RPMI8226 (cell line): Measurements from ENCODE around the gene FBRSL1.
"Not testable (repeated sequence)": the region's sequence is repeated elsewhere in the genome, so short reads cannot be mapped to it uniquely, and the experiment has no call there.

Experiments
- DNase-seq: peaks from one replicate; pipeline ENCODE4 v3.0.0-alpha.2; 2015

FBRSL1 gene

DNA sequence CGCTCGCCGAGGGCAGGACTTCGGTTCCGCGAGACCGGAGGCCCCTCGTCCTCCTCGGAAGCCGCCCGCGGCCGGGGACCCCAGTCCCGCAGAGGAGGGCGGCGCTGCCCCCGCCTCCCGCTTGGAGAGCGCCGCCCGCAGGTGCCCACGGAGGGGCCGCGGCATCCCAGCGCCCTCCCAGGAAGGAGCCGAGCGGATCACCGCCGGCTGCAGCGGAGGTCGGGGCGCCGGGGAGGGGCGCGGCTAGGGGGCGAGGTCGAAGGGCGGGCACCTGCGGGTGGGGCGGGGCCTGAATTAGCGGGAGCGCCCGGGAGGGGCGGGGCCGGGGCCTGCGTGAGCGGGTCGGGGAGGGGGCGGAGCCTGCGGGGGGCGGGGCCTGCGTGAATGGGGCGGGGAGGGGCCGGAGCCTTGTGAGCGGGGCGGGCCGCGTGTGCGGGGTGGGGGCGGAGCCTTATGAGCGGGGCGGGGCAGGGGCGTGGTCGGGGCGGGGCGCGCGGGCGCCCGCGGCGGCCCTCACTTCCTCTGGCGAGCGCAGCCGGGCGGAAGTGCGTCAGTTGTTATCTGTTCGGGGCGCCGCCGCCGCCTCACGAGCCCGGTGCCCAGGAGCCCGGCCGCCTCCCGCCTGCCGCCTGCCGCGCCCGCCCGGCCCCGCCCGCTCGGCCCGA is at the start of gene FBRSL1:
Gene FBRSL1 (plus strand): TSS at position 550 of the 665 bp plus-strand sequence.
- peak; percentile 85 for DNase-seq

- DNase-seq = not testable (repeated sequence)
Measured at GRCh38 chr12:132440420-132440819, 49.5 kb upstream of the FBRSL1 start.

DNA sequence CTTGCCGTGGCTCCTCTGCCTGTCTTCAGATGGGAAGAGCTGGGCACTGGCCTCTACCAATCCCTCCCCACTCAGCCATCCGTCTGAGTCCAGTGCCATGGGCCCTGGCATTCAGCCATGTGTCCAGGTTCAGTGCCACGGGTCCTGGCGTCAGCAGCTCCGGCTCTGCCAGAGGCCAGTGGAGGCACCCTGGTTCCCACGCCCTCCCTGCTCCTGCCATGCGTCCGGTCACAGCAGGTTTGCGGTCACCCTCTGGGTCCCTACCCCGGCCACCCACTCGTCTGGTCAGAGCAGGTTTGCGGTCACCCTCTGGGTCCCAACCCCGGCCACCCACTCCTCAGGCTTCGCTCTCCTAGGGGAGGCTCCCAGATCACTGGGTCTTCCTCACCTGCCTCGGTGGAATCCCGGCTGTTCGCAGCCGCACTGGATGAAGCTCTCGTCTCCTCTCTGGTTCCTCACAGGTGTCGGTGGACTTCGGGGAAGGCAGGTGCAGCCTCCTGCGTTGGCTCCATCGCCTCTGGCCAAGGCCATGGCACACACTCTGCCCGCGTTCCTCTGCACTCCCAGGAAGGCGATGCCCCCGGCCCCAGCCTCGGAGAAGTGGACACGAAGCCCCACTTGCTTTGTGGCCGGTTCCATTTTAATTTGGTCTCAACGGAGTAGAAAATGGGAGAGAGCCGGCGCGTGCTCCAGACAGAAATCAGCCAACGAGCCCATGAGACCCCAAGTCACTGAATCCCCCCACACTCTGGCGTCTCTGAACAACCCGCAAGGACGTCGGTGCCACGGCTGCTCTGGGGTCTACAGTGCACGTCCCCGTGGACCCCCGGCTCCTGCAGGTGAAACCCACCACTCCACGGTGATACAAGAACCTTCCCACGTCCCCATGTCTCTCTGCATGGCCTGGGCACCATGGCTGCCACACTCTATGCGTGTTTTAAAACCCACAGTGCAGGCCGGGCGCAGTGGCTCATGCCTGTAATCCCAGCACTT is 47.8 kb upstream of the FBRSL1 start:
- DNase-seq = no peak

DNA sequence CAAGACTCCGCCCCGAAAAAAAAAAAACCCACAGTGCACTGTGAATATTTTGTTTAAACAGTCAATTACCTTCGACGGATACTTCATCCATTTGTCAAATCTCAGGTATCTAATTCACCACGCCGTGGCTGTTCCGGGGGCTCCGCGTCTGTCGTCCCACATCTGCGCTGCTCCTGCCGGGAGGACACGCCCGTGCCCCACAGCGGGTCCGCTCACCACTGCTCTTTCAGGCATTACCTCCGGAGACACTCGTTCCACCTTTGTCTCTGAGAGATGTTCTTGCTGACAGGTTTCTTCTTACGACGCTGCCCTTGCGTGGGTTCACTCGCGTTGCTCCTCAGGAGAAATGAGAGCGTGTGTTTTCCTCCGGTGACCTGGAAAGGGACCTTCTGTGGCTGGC is 46.9 kb upstream of the FBRSL1 start:
- no peak for DNase-seq

DNA sequence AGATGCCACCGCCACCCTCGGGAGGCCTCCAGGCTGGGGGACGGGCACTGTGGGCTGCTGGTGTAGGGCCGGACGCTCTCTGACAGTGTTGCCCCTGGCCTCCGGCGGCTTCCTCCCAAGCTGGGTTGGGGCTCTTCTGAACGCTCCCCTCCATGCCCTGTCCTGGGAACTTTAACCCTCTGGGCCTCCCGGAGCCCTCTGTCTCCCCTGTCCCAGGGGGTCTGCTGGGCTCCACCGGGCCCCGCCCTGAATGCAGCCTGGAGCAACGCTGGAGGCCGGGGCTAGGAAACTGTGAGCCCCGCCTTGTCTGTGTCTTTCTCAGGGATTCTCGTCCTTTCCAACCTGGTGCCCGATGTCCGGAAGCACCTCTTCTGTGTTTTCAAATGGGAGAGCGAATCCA is 45.7 kb upstream of the FBRSL1 start:
- DNase-seq = no peak

- peak; percentile 20 for DNase-seq
Measured at GRCh38 chr12:132444957-132445883, 44.7 kb upstream of the FBRSL1 start.

- DNase-seq = no peak
Measured at GRCh38 chr12:132445884-132446632, 43.9 kb upstream of the FBRSL1 start.

DNA sequence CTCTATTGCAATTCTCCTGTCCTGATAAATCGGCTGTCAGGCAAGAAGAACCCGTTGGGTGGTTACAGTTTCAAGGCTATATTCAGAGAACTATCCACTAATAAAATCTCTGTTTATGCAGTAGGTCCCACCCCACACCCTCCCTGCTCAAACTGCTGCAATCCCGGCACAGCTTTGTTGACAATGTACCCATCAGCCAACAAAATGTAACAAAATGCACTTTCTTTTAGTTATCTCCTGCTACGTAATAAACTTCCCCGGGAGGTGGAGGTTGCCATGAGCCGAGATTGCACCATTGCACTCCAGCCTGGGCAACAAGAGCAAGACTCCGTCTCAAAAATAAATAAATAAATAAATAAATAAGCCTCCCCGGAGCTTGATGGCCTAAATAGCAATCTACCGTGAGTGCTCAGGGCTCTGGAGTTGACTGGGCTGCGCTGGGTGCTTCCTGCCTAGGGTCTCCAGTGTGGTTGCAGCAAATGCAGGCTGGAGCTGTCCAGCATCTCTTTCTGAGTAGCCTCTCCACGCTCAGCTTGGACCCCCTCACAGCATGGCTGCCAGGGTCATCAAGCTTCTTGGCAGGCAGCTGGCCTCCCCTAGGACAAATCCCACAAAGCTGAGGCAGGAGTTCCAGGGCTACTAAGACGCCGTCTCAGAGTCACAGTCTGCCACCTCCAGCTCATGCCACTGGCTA is 43.2 kb upstream of the FBRSL1 start:
- no peak for DNase-seq

- no peak for DNase-seq
Measured at GRCh38 chr12:132447327-132447720, 42.6 kb upstream of the FBRSL1 start.

DNA sequence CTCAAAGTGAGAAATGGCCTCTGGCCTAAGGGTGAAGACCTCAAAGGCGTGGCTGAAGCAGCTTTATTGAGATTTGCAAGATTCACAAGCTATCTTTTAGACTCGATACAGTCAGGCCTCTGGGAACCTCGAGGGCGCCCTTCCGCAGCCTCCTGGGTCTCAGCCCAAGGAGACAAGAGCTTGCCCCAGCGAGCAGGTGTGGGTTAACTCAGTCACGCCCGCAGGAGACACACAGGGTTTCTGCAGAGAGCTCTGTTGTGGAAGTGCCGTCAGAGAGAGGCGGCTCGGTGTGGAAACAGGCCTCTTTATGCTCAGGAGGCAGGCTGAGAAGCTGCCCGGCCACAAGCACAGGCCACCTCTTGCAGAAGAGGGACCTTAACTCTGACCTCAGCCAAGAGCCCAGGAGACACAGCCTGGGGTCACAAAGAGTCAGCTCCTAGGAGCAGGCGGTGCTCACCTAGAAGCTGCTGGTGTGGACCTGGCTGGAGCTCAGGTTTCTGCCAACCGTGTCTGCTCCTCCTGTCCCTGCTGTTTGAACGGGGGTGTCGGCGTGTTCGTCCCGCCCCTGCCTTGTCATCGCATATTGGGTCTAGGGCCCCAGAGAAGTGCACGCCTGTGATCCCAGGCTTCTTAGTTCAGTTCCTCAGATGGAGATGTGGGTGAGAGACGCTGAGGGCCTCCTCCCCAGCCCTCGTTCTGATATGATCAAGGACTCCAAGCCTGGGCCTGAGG is 42.1 kb upstream of the FBRSL1 start:
- DNase-seq = peak; percentile 1

DNA sequence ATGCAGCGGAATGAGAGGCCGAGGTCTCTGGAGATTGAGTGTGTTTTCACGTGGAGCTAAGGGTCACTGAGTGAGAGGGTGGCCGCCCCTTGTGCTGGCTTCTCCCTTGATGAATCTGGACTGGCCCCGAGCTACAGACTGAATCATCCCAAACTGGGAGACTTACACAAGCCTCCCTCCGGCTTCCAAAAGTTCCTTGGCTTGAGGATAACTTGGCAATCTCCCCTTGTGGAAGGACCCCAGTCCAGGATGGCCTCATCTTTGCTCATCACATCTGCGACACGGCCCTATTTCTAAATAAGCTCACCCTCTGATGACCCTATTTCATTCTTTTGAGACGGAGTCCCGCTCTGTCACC is 41.5 kb upstream of the FBRSL1 start:
- no peak for DNase-seq

DNA sequence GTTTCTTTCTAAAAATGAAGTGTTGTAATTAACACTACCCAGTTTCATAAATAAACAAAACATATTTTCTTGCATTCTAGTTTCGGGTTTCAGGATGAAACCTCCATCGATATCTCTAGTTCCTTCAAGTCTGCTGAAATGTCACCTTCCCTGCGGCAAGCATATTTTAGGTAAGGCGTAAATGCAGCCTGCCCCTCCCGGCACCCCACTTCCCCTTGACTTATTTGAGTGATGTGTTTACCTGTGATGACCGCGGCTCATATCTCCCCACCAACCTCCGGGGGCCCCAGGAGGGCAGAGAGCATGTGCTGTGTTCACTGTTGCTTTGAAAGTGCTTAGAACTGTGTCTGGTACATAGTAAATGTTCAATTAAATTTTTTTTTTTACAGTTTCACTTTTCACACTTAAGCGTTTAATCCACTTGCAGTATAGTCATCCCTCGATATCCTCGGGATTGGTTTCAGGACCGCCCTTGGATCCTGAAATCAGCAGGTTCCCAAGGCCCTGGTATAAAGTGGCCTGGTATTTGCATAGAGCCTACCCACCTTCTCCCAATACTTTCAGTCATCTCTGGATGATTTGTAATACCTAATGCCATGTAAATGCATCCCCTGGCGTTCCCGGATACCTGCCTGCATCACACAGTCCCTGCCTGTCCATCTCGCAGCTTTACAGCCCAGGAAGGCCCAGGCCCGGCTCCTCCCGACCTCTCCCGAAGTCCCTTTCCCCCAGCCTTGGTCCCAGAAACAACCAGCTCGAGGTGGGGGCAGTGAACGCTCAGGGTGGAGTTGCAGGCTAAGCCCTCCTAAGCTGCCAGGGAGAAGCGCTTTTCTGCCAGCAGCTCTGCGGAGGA is 40.2 kb upstream of the FBRSL1 start:
- peak; percentile 55 for DNase-seq

DNA sequence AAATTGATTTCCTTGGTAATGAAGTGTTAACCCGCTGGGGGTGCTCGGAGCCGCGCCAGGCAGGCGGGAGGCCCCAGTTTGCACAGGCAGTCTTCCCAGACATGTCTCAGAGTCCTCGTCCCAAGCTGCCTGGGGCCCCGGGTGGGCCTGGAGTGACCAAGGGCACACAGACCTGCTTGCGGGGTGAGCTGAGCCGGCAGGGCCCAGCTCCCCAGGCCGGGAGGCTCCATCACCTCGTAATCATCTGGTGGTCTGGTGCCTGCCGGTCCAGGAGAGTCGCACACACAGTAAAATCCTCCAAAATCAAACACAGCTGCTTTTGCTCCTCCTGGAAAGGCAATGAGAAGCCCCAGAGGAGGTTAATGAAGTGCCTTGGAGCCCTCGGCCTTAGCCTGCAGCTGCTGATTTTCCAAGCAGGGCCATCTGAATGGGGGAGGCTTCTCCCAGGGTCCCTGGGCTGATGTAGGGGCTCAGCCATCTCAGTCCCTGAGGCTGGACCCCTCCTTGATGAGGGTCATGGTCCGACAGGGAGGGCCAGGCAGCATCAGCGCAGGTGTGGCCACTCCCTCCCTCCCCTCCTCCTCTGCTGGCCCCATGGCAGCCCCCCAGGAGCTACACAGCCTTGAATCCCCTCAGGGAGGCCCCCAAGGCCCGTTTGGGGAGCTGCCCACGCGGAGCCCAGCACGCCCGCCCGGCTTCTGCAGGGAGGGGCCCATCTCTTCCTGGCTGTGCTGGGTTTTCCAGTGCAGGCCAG is 39.4 kb upstream of the FBRSL1 start:
- peak; percentile 0 for DNase-seq

- peak; percentile 2 for DNase-seq
Measured at GRCh38 chr12:132451172-132451835, 38.6 kb upstream of the FBRSL1 start.

GRCh38 chr12:132451836-132452195 is 38.1 kb upstream of the FBRSL1 start:
- no peak for DNase-seq

GRCh38 chr12:132452596-132453350 is 37.2 kb upstream of the FBRSL1 start:
- DNase-seq = no peak

DNA sequence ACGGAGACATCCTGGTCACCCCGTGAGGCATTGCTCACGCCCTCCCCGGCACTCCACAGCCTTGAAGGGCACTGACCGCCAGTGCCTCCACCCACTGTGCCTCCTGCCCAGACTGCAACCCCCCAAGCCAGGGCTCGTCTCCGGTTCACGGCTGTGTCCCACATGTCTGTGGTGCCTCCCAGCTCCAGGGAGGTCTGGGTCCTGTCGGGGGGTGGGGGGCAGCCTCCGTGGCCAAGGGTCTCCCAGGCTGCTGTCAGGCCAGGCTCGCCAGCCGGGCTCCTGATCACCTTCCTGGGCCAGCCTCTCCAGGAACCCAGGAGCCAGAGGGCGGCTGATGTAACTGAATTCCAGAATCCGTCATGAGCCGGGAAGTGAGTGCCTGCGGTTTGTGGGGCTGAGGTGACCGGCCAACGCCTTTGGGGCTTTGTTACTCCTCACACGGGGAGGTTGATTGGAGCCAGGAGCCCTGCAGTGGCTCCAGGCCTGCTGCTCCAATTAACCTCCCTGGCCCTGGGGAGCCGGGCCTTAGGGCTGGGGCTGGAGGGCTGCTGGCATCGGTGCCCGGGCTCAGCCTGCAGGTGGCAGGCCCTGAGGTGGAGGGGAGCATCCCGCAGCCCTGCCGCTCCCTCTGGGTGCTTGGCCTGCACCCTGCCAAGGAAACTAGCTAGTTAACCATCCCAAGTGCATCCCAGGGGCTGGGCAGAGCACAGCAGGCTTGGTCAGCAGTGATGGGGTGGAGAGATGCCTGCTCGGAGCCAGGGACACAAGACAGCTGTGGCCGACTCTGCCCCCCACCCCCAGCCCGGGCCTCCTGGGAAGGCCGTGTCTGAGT is 36.4 kb upstream of the FBRSL1 start:
- DNase-seq = no peak
